ENCODE results near the gene CD82.

CD82 gene

GRCh38 chr11:44611687-44612434 lies 46.4 kb downstream of the CD82 start:
- peak; percentile 22 for DNase-seq (ENCODE audit: insufficient read length, low spot score)
- peak; percentile 93 for FAIRE-seq

GRCh38 chr11:44613153-44613552 lies 47.7 kb downstream of the CD82 start:
- no peak for DNase-seq (ENCODE audit: insufficient read length, low spot score)
- FAIRE-seq: peak; percentile 86

- DNase-seq (ENCODE audit: insufficient read length, low spot score): no peak
- no peak for FAIRE-seq
Observed at GRCh38 chr11:44614281-44614775, 48.9 kb downstream of the CD82 start.

- DNase-seq (ENCODE audit: insufficient read length, low spot score): no peak
- no peak for FAIRE-seq
Observed at GRCh38 chr11:44615041-44615755, 49.7 kb downstream of the CD82 start.

- FAIRE-seq: no peak
- DNase-seq (ENCODE audit: insufficient read length, low spot score): no peak
Observed at GRCh38 chr11:44615913-44616791, 50.7 kb downstream of the CD82 start.

- FAIRE-seq (no peak), DNase-seq (ENCODE audit: insufficient read length, low spot score) (no peak)
Observed at GRCh38 chr11:44617671-44618461, 52.4 kb downstream of the CD82 start.

- DNase-seq (ENCODE audit: insufficient read length, low spot score): no peak
- FAIRE-seq: no peak
Observed at GRCh38 chr11:44618561-44619425, 53.3 kb downstream of the CD82 start.

- DNase-seq (ENCODE audit: insufficient read length, low spot score) (no peak), FAIRE-seq (no peak)
Observed at GRCh38 chr11:44620328-44620725, 54.9 kb downstream of the CD82 start.

- peak; percentile 36 for DNase-seq (ENCODE audit: insufficient read length, low spot score)
- no peak for FAIRE-seq
Observed at GRCh38 chr11:44621140-44621681, 55.7 kb downstream of the CD82 start.

GRCh38 chr11:44621784-44622183 lies 56.3 kb downstream of the CD82 start:
- no peak for FAIRE-seq
- no peak for DNase-seq (ENCODE audit: insufficient read length, low spot score)

- no peak for FAIRE-seq
Observed at GRCh38 chr11:44622190-44622650, 56.8 kb downstream of the CD82 start.

GRCh38 chr11:44622721-44623258 lies 57.3 kb downstream of the CD82 start:
- FAIRE-seq (no peak), DNase-seq (ENCODE audit: insufficient read length, low spot score) (no peak)

More at GRCh38 chr11:44622190-44622650, 56.8 kb downstream of the CD82 start:
- no peak for DNase-seq (ENCODE audit: insufficient read length, low spot score)

- no peak for FAIRE-seq
- no peak for DNase-seq (ENCODE audit: insufficient read length, low spot score)
Observed at GRCh38 chr11:44623341-44623730, 57.9 kb downstream of the CD82 start.

- DNase-seq (ENCODE audit: insufficient read length, low spot score): no peak
- no peak for FAIRE-seq
Observed at GRCh38 chr11:44623731-44624491, 58.4 kb downstream of the CD82 start.

GRCh38 chr11:44624761-44625221 lies 59.3 kb downstream of the CD82 start:
- DNase-seq (ENCODE audit: insufficient read length, low spot score) (no peak), FAIRE-seq (no peak)

GRCh38 chr11:44625759-44626523 lies 60.5 kb downstream of the CD82 start:
- no peak for DNase-seq (ENCODE audit: insufficient read length, low spot score)
- FAIRE-seq: no peak

GRCh38 chr11:44626645-44627044 lies 61.2 kb downstream of the CD82 start:
- FAIRE-seq (no peak), DNase-seq (ENCODE audit: insufficient read length, low spot score) (no peak)

Data from GM19239 (cell line).